Right renal cortex interstitium (tissue), 3 donors: ENCODE measurements around the gene B3GALT5. TPM values are rescaled to one million over a fixed set of nuclear protein-coding genes. Genes with fewer than 3 reads are reported as not detected.

Experiments used
- DNase-seq, 3 donors: peaks; one replicate each; pipeline ENCODE4 v3.0.0-alpha.2; 2013; ENCODE audit warnings: low read depth in 3 of 3, low spot score in 2 of 3
- polyA plus RNA-seq, 3 donors: library from polyadenylated mRNA; unstranded; fragments of 120-200 nt; gene quantifications; one replicate each; pipeline ENCODE4 v1.2.1, GENCODE V29; 2013; ENCODE audit not compliant: insufficient read length in 3 of 3

B3GALT5 gene
- polyA plus RNA-seq, 3 donors: 1.2 to 1.6 (median 1.4) TPM

- no peak for DNase-seq
These were observed 51.2 kb downstream of the B3GALT5 start for GRCh38 chr21:39663742-39664492.

GRCh38 chr21:39664586-39664985 lies 51.8 kb downstream of the B3GALT5 start:
- no peak for DNase-seq

GRCh38 chr21:39666026-39666425 lies 53.3 kb downstream of the B3GALT5 start:
- DNase-seq: no peak

DNA sequence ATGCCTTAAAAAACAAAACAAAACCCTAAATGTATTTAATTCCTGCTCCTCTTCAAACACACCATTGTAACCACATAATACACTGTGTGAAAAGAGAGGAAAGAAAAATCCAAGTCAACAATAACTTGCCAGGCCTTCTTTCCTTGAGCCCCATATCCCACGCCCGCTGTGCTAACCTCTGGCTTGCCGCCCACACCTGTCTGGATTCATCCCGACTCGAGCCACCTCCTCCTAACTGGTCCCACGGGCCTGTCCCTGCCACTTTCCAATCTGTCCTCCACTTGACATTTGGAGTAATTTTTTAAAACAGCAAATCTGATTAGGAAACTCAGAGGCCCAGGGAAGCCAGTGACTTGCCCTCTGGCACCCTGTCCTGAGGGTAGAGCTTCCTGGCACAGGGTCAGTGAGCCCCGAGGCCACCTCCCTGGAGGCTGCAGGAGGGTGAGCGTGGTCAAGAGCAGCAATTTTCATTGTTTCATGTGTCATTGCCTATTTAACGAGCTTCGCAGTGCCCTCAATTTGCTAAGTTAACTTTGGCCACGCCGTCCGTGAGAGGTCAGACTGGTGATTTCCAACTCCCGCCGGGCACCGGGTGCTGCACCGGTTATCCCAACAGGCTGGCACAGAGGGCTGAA lies 54.1 kb downstream of the B3GALT5 start:
- no peak for DNase-seq

GRCh38 chr21:39667353-39667891 lies 54.7 kb downstream of the B3GALT5 start:
- DNase-seq: no peak

- no peak for DNase-seq
These were observed 55.6 kb downstream of the B3GALT5 start for GRCh38 chr21:39668369-39668768.

DNA sequence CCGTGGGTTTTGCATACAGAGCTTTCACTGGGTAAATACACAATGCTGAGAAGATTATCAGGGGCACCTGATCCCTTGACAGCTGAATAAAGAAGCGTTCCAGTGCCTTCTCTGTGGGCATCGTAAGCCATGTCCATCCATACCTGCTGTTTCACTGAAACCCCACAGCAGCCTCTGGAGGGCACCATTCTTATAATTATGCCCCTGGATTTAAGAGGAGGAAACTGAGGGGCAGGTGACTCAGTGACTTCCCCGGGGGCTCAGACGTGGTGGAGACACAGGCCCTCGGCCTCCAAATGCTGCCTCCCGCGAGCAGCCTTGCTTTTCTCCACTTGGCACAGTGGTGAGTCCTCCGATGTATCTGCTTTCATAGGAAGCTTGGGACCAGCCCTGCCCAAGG lies 56.7 kb downstream of the B3GALT5 start:
- DNase-seq: no peak

DNA sequence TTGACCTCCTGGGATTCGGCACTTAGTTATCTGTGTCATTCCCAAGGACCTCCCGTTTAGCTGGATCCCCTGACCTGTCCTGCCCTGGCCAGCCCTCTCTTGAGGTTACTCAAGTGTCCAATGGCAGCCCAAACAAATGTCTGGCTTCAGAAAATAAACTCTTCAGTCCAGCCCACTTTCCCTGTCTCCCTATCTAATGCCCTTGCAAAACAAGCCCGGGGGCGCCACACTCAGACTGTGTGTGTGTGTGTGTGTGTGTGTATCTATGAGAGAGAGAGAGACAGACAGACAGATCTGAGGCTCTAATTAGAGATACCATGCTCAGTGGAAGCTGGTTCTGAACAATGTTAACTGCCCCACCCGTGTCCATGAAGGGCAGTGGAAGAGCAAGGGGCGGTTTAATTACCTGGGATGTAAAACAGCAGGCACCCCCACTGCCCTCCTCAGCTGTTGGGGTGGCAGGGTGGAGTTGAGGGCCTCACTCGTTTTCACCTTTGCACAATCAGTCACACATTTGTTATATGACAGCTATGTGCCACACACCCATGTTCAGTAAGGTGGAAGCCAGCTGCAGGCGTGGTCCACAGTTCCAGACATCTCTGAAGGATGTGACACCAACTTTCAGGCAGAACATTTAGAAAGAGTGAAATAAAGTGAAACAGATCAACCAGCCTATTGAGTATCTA lies 57.4 kb downstream of the B3GALT5 start:
- no peak for DNase-seq

GRCh38 chr21:39670701-39671100 lies 58.0 kb downstream of the B3GALT5 start:
- no peak for DNase-seq

DNA sequence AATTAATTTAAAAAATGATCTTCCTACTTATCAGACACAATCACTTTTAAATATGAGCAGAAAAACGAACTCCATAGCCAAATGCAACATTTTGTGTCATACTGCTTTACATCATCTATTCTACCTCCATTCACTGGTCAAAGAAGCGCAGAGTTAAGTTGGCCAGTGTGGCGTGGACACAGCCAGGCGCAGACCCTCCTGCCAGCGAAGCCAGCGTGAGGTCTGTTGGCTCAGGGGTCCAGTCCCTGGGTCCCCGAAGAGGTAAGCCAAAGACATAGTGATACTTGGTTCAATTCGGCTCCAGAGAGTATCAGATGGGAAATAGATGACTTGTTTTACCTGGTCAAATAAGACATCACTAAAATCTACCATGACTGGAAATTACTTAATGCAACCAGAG lies 59.2 kb downstream of the B3GALT5 start:
- DNase-seq: no peak

- no peak for DNase-seq
These were observed 60.4 kb downstream of the B3GALT5 start for GRCh38 chr21:39673163-39673562.

GRCh38 chr21:39673736-39674135 lies 61.0 kb downstream of the B3GALT5 start:
- no peak for DNase-seq

DNA sequence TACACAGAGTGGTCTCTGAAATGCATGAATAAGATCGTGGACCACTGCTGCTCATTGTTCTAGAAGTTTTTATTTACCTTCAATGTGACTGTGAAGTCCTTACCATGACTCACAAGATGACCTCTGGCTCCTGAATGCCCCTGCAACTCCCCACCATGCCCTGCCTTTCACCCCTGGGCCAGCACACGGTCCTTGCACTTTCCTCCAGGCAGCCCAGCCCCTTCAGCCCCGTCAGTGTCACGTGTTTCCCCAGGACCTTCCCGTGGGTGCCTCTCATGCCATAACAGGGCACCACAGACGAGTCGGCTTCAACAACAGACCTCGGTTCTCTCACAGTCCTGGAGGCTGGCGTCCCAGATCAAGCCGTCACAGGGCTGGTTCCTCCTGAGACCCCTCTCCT lies 62.1 kb downstream of the B3GALT5 start:
- DNase-seq: no peak

DNA sequence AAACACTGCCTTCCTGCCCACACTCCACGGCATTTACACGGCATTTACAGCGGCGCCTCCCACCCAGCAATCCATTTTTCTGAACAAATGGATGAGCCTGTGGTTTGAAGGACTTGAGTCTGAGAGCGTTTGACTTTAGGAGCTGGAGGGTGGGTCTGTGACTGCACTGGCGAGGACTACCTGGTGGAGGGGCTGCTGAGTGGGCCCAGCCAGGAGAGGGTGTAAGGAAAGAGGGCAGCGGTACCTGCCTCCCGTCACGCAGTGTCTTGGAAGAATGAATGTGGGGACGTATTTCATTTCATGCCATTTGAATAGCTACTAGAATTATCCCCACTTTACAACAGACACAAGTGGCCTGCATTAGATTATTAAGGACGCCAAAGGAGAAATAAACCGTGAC lies 62.9 kb downstream of the B3GALT5 start:
- no peak for DNase-seq

- peak; percentile 8 to 32 (median 27) for DNase-seq
These were observed 63.4 kb downstream of the B3GALT5 start for GRCh38 chr21:39675993-39676661.

GRCh38 chr21:39680216-39680615 lies 67.5 kb downstream of the B3GALT5 start:
- no peak for DNase-seq

- DNase-seq: no peak
These were observed 68.5 kb downstream of the B3GALT5 start for GRCh38 chr21:39681257-39681656.

GRCh38 chr21:39681845-39682244 lies 69.1 kb downstream of the B3GALT5 start:
- no peak for DNase-seq

DNA sequence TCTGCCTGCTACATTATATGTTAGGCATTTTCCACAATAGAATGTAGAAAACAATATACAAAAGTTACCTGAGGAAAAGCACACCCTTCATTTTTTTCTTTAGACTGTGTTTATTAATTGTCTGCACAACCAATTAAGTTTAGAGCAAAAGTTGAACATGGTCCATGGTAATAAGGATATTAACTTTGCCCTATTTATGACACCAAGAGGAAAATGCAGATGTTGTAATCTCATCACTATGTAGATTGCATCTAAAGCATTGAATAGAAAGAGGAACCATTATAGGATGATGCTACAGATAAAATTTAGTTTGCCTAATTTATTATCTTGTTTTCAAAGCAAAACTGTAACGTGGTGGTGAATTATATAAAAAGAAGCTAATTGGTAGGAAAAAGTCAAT lies 72.5 kb downstream of the B3GALT5 start:
- no peak for DNase-seq

GRCh38 chr21:39685991-39686390 lies 73.3 kb downstream of the B3GALT5 start:
- DNase-seq: no peak
